K562 (cell line): ENCODE data around the gene CSNK1G2.

Experiments
- CBX1 ChIP-seq: sonication (generic); IDR thresholded peaks from 2 replicates; pipeline ENCODE4 v1.6.1; 2016; ENCODE audit warnings: antibody characterized with exemption, low read depth, mild to moderate bottlenecking
- CTCF ChIP-seq, 3 experiments: IDR thresholded peaks in 2 of 3; conservative IDR thresholded peaks in 1 of 3; 2 replicates each; pipeline ENCODE4 v1.5.1; 2011 to 2012; ENCODE audit warnings: low read length in 3 of 3, mild to moderate bottlenecking in 3 of 3, control low read depth in 2 of 3, improper control_type of control experiment in 1 of 3, inconsistent platforms in 1 of 3, low read depth in 1 of 3, mixed read lengths in 1 of 3, moderate library complexity in 1 of 3; ENCODE audit not compliant: insufficient read depth in 2 of 3
- EP300 ChIP-seq: IDR thresholded peaks from 2 replicates; pipeline ENCODE4 v1.6.1; 2012; ENCODE audit warnings: low read length, improper control_type of control experiment
- EZH2 ChIP-seq: IDR thresholded peaks from 2 replicates; pipeline ENCODE4 v1.6.1; 2012; ENCODE audit warnings: low read depth, mild to moderate bottlenecking, inconsistent platforms, low read length, borderline replicate concordance
- USF2 ChIP-seq: sonication (generic); formaldehyde crosslinking; IDR thresholded peaks from 2 replicates; pipeline ENCODE4 v1.5.0; 2020; ENCODE audit warnings: missing genetic modification reagents
- ZNF707 ChIP-seq: fragments of 250-450 bp; sonication (Bioruptor Pico); conservative IDR thresholded peaks from 2 replicates; pipeline ENCODE4 v1.8.0; 2022; ENCODE audit warnings: inconsistent platforms, mild to moderate bottlenecking, moderate library complexity

GRCh38 chr19:1957562-1958248 is 16.7 kb downstream of the CSNK1G2 start:
- no peak for TF ChIP-seq CBX1
- TF ChIP-seq CTCF (IDR thresholded peaks at IDR 0.05 in 2 of 3, conservative IDR thresholded peaks at IDR 0.05 in 1 of 3; ENCODE audit: insufficient read depth in 2 of 3, low read depth in 1 of 3, low read length in 3 of 3) = no peak
- no peak for TF ChIP-seq EP300
- TF ChIP-seq ZNF707 = no peak
- no peak for TF ChIP-seq EZH2
- no peak for TF ChIP-seq USF2
